GM21526 (cell line): ENCODE measurements around the gene ENOPH1.

Source experiments
- ATAC-seq: cut with Tn5 transposase; IDR thresholded peaks from one replicate; pipeline ENCODE4 v1.9.1; 2021; ENCODE audit warnings: moderate library complexity; ENCODE audit not compliant: unreplicated experiment, low FRiP score

ENOPH1 gene

DNA sequence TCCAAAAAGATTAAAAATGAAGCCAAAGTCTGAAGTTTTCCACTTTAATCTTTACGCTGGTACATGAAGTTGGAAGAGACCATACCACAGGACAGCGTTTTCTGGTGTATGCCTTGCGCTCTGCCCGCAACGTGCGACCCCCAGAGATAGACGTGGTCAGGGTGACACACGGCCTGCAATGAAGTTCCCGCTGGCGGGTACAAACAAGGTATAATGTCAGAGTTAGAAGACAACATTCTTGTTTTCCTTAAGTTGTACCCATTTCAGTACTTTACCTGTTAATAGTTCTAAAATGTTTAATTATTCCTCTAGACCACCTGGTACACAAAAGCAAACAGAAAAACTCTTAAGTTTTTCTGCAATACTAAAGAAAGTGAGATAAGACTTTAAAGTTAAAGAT is 4.9 kb upstream of the ENOPH1 start:
- no peak for ATAC-seq

DNA sequence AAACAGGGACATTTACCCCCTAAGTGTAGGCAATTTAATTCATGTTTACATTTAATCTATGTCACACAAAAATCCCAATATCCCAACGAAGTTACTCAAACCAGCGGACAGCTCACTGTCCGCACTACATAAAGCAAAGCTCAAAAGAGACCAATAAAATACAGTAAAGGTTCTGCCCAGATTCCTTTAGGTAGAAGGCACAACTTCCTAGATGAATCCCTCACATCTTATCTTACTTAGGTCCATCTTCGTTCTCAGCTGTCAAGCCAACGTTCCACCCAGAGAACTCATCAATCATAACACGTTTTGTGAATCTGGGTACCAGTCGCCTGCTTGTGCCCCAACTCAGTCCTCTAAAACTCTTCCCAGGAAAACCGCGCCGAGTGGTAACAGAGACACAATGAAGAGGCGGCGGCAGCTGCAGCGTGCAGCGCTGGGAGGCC is 1.8 kb upstream of the ENOPH1 start:
- no peak for ATAC-seq

DNA sequence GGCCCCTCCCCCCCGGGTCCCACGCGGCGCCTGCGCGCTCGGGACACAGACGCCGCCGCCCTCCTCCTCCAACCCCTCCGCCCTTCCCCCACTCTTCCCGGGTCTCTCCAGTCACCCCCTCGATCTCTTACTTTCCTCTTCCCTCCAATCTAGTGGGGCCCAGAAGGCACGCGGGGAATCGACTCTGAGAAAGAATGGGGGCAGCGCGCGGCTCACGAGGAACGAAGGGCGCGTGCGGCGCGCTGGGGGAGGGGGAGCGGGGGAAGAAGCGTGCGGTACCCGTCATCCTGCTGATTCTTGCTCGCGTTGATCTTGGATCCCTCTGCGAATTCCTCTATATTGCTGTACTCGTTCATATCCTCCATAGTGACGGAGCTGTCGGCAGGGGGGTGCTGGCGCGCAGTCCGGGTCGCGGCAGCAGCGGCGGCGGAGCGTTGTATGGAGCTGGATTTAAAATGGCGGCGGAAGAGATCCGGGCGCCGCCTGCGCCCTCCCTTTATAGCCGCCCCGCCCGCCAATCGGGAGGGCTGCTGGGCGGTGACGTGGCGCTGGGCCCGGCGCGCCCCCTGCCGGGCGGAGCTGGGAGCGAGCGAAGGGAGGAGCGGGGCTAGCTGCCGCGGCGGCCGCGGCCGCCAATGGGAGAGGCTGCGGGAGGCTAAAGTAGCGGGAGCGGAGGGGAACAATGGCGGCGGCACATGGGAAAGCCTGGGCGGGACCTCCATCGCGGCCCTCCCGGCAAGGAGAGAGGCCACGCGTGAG is 1.2 kb upstream of the ENOPH1 start:
- ATAC-seq: peak; percentile 51

DNA sequence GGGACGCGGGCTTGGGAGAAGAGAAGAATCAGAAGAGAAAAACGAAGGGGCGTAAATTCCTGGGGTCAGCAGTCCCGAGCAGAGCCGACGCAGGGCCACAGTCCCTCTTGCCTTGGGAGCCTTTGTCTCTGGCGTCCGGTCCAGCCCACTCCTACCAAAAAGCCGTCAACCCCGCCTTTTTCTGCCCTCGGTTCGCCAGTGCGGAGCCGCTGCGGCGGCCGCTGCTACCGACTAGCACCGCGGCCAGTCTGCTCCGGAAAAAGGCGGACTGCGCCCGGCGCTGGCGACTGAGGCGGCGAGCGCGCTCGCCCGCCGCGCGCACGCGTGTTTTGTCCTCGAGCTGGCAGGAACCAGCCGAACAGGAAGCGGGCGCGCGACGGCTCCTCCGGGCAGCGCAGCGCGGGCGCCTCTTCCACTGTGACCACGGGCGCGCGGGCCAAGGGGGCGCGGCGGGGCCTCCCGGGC is 630 bp upstream of the ENOPH1 start:
- ATAC-seq: no peak

DNA sequence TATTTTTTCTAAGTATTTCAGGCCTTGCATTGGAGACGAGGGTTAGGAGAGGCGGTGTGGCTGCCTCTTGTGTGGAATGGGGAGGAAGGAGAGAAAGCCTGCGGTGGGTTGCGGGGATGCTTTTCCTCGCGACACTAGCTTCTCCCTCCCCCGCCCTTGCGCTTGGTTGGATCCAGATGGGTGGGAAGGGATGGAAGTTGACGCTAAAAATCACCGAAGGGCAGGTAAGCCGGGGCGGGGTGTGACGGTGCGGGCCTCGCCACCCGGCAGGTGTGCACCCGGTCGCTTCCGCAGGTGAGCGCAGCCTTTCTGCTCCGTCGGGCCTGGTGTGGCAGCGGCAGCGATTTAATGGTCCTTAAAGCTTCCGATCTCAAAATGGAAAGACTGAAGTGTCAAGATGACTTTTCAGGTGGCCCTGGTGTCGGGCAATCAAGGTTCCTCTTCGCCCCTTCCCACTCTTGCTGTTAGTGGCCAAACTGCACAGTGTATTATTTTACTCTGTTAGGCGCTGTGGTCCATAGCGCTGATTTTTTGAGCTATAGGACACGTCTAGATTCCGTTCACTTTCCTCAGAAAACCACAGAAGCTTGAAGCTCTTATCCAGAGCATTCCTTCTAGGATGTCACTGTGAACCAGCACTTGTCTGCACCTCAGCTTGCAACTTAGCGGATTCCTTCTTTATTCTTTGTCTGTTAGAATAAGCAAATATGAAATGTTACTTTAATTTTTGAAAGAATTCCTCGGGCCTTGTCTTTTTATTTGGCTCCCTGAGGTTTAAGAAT is 765 bp downstream of the ENOPH1 start:
- peak; percentile 1 for ATAC-seq

DNA sequence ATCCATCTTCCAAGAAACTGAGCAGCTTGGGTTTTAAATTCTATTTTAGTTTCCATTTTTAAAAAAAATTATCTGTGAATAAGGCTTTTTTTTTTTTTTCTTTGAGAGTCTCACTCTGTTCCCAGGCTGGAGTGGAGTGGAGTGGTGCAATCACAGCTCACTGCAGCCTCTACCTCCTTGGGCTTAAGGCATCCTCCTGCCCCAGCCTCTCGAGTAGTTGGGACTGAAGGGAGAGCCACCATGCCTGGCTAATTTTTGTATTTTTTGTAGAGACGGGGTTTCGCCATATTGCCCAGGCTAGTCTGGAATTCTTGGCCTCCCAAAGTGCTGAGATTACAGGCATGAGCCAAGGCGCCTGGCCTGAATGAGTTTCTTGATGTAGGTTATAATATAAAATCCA is 1.4 kb downstream of the ENOPH1 start:
- no peak for ATAC-seq

DNA sequence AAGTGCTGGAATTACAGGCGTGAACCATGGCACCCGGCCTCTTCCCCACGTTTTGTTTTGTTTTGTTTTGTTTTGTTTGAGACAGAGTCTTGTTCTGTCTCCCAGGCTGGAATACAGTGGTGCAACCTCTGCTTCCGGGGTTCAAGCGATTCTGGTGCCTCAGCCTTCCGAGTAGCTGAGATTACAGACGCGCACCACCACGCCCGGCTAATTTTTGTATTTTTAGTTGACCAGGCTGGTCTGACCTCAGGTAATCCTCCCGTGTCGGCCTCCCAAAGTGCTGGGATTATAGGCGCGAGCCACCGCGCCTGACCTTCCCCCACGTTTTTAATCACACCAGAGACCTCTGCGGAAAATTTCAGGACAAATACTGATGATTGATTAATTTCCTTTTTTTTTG is 2.2 kb downstream of the ENOPH1 start:
- no peak for ATAC-seq

DNA sequence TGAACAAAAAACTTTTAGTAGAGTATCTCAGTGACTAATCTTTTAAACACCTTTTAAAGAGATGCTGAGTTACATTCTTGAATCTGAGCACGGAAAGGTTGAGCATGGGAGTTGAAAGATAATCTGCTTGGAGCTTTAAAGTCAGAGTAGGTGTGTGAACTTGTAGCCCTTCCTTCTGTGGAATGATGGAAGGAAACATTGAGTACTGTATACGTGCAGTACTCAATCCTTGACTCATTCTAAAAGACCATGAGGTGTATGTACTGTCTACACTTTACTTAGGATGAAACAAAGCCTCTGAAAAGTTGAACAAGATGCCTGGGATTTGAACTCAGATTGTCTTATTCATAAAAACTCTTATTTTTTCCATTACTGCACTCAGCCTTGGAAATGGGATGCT is 3.4 kb downstream of the ENOPH1 start:
- ATAC-seq: no peak

DNA sequence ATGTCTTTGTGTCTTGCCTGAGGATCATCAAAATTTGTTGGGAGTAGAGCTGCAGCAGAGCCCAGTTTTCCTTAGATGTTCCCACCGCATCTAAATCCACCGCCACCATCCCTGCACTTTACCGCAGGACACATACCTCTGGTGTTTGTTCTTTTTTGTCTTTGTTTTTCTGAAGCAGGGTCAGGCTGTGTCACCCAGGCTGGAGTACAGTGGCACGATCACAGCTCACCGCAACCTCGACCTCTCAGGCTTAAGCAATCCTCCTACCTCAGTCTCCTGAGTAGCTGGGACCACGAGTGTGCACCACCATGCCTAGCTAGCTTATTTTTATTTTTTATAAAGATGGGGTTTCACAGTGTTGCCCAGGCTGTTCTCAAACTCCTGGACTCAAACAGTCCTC is 4.6 kb downstream of the ENOPH1 start:
- ATAC-seq: no peak

DNA sequence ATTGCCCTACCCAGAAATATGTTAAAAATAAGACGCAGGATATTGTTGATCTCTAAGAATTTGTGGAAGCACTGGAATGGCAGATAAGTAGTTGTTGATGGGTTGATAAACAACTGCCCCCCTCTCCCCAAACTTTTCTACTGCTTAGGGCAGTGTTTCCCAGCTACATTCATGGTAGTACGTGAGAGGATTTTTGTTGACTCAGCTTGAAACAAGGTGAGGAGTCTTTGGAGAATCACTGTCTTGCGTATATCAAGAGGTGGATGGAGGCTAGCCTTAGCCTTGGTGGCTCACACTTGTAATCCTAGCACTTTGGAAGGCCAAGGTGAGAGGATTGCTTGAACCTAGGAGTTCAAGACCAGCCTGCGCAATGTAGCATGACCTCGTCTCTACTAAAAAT is 5.7 kb downstream of the ENOPH1 start:
- no peak for ATAC-seq

DNA sequence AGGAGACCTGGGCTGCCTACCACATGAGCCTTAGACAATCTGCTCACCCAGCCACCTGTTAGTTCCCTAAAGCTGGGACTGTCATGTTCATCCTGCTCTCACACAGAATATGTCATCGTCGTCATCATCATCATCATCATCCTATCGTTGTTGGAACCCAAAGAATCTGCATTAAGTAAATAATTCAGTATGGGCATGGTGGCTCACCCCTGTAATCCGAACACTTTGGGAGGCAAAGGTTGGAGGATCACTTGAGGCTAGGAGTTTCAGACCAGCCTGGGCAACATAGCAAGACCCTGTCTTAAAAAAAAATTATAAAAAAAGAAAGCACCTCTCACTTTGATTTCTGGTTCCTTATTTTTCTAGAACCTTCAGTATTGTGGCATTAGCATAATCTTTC is 6.4 kb downstream of the ENOPH1 start:
- ATAC-seq: no peak

DNA sequence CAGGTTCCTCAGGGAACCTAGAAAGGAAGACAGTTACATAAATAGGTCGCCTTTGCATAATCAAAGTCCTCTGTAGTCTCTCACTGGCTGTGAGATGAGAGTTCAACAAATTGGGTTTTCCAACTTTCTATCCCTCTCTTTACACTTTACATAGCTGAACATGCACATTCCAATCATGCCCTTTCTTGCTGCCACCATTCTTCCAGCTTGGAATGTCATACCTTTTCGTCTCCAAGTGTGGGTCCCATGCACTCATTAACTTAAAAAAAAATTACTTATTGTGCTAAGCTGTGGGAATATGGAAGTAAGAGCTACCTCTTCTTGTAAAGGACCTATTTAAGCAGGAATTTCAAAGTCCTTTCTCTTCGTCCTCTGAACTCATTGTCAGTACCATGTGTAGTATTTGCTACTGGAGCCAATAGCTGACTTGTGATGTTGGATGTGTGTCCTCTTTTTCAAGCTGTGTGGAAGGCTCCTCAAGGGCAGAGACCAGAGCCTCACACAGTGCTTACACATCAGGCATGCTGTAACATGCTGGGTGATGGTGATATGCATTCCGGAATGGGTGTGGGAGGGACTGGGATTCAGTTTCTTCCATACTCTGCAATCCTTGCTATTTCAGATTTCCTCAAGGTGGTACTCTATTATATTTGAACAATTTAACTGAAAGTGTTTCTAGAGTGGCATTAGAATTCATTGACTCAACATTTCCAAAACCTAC is 7.1 kb downstream of the ENOPH1 start:
- no peak for ATAC-seq

DNA sequence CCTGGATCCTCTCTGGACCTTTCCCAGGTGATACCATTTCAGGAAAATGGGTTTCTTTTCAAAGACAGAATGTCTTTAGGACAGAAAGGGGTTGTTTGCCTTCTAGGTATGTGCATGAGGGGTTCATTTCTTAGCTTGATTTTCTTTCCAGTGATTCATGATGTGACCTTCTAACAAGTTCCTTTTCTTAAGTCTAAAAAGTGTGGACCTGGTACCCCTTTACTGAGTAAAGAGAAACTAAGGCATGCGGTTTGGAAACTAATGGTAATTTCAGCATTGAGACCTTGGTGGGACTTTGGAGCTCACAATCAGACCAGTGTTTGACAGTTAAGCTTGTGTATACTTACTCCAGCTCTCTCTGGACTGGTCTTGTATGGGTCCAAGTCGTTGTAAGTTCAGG is 8.7 kb downstream of the ENOPH1 start:
- no peak for ATAC-seq

DNA sequence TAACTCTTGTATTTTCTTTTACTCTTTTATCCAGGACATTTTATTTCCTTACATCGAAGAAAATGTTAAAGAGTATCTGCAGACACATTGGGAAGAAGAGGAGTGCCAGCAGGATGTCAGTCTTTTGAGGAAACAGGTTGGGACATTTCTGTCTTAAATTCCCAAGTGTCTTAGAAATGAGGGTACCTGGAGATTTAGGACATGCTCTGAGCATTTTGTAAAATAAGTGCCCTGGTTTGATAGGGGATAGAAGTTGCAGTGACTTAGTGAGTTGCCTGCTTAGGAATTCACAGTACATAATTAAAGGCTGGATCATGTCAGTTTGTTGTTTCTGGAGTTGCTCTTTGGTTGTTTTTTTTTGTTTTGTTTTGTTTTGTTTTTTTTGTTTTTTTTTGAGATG is 17.5 kb downstream of the ENOPH1 start:
- ATAC-seq: no peak

DNA sequence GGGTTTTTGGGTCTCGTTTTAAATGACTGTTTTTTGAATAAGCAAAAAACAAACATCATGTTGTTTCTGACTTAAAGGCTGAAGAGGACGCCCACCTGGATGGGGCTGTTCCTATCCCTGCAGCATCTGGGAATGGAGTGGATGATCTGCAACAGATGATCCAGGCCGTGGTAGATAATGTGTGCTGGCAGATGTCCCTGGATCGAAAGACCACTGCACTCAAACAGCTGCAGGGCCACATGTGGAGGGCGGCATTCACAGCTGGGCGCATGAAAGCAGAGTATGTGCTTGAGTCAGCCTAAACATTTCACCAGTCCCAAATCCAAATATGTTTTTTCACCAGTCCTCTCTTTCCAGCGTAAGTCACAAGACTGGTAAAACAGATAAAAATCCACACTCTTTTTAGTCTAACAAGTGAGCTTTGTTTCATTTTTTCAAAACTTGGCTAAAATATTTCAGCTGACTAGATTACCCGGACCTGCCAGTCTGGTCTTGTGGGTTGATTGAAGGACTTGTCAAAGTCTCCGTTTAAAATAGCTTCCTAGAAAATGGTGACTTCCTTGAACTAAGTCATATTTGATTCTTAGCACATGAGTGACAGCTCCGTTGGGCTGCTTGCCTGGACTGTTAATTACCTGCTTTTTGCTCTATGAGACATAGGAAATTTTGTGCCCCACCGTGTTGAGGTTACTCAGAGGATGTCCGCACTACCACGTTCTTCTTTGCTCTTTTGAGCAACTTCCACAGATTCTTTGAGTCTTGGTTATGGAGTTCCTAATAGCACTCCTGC is 20.8 kb downstream of the ENOPH1 start:
- no peak for ATAC-seq

DNA sequence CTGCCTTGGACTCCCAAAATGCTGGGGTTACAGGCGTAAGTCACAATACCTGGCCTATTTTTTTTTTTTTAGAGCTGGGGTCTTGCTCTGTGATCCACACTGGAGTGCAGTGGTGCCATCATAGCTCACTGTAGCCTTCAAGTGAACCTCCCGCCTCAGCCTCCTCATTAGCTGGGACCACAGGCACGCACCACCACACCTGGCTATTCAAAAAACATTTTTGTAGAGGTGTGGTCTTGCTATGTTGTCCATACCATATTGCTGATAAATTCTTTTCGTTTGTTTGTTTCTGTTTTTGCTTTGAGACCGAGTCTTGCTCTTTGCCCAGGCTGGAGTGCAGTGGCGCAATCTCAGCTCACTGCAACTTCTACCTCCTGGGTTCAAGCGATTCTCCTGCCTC is 21.6 kb downstream of the ENOPH1 start:
- no peak for ATAC-seq

DNA sequence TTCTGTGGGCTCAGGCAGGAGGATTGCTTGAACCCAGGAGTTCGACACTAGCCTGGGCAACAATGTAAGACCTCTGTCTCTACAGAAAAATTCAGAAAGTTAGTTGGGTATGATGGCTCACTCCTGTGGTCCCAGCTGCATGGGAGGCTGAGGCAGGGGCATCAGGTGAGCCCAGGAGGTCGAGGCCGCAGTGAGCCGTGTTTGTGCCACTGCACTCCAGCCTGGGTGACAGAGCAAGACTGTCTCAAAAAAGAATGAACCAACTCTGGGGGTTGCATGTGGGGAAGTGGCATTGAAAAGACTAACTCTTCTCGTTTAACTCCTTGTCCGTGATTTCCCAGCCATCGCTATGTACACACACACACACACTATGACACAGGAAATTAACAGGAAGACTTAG is 26.9 kb downstream of the ENOPH1 start:
- ATAC-seq: no peak

DNA sequence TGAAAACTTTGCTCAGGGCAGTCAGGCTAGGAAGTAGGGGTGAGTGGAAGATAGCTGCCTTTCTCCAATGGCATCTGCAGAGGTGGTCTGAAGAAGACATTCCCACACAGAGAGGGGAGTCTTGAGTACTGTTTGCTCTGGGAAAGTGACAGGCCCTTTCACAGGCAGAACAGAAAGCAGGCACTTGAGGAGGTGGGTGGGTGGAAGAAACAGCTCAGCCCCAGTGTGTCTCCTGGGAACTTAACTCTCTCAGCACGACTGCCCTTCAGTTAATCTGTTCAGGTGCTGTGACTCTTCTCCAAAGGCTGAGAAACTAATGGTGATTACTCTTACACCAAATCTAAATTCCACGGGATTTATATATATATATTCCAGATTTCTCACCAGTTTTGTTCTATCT is 28.3 kb downstream of the ENOPH1 start:
- no peak for ATAC-seq

DNA sequence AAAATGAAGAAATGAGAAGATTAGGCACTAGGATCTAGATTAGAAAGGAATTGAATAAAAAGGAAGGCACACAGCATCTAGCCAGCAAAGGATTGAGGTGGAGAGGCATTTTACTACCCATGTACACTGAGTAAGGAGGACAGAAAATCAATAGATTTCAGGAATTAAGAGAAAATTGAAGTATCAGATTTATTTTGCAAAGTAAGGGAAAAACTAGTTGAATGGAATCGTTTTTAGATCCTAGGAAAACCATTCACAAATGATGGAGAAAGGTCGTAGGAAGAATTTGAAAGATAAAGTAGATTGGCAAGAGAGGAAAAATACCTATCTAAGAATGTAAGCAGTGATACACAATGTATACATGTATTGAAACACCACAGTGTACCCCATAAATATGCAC is 31.3 kb downstream of the ENOPH1 start:
- ATAC-seq: no peak

DNA sequence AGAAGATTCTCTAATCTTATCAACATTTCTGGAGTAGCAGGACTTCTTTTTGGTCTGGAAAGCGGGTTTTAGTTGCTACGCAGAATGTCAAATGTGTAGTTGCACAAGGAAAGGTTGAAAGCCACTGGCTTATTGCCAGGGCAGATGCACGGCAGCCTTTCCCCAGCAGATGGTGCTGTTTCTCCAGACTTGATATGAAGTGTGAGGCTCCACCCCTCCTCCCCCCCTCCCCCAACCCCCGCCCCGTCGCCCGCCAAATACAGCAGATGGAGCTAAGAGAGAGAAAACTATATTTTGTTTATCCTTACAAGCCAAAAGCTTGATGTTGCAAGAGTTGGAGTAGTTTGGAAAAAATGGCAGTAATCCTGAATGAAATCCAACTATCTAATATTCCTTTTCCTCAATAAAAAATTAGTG is 32.0 kb downstream of the ENOPH1 start:
- peak; percentile 81 for ATAC-seq

DNA sequence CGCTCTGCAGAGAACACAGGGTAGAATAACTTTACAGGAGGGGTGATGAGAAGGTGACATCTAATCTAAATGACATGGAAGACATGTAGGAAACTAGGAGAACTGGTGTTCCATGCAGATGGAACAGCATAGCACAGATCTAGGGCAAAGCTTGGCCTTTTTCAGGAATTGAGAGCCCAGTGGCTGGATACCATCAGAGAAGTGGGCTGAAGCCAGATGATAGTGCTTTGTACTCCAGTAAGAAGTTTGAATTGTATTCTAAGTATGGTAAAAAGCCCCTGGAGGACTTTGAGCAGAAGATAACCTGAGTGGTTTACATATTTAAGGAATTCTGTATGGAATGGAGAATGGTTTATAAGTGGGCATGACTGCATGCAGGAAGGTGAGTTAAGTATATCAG is 32.8 kb downstream of the ENOPH1 start:
- ATAC-seq: no peak
